GM23338 (cell line): ENCODE results near the gene IDH1. TPM values are rescaled to one million over a fixed set of nuclear protein-coding genes. Genes with fewer than 3 reads are reported as not detected.

ENCODE experiments used
- ATAC-seq: fragments of 200-7000 bp; cut with Tn5 transposase; 3 replicates; pipeline ENCODE4 v1.9.1; 2020
- DNase-seq: peaks from one replicate; pipeline ENCODE4 v3.0.0-alpha.2; 2015; ENCODE audit warnings: low spot score
- H2AFZ ChIP-seq: fragments of 200-600 bp; sonication (generic); 2 replicates; pipeline ENCODE4 v1.8.0; 2016; ENCODE audit warnings: antibody characterized with exemption, mild to moderate bottlenecking, moderate library complexity
- H3F3A ChIP-seq: fragments of 200-600 bp; sonication (generic); replicated peaks from 2 replicates; pipeline ENCODE4 v1.8.0; 2017; ENCODE audit warnings: antibody characterized with exemption, mixed run types, low read depth
- H3K27ac ChIP-seq: fragments of 200-600 bp; sonication (generic); 2 replicates; pipeline ENCODE4 v1.6.1; 2016; ENCODE audit warnings: low read depth
- H3K27me3 ChIP-seq: fragments of 200-600 bp; sonication (generic); 2 replicates; pipeline ENCODE4 v1.8.0; 2016; ENCODE audit warnings: mild to moderate bottlenecking, mixed run types, moderate library complexity; ENCODE audit not compliant: insufficient read depth
- H3K36me3 ChIP-seq: fragments of 200-600 bp; sonication (generic); 2 replicates; pipeline ENCODE4 v1.8.0; 2016; ENCODE audit warnings: mild to moderate bottlenecking; ENCODE audit not compliant: insufficient read depth
- H3K4me1 ChIP-seq: fragments of 200-600 bp; sonication (generic); 2 replicates; pipeline ENCODE4 v1.8.0; 2016; ENCODE audit warnings: mild to moderate bottlenecking, moderate library complexity; ENCODE audit not compliant: insufficient read depth
- H3K4me2 ChIP-seq: fragments of 200-600 bp; sonication (generic); 2 replicates; pipeline ENCODE4 v1.7.1; 2017; ENCODE audit warnings: mixed run types
- H3K4me3 ChIP-seq: fragments of 200-600 bp; sonication (generic); 2 replicates; pipeline ENCODE4 v1.6.1; 2016; ENCODE audit warnings: mixed run types
- H3K79me2 ChIP-seq: fragments of 200-600 bp; sonication (generic); replicated peaks from 2 replicates; pipeline ENCODE4 v1.8.0; 2017; ENCODE audit warnings: mild to moderate bottlenecking; ENCODE audit not compliant: insufficient read depth
- H3K9me2 ChIP-seq: fragments of 200-600 bp; sonication (generic); 2 replicates; pipeline ENCODE4 v1.8.0; 2017; ENCODE audit not compliant: insufficient read depth
- H4K20me1 ChIP-seq: fragments of 200-600 bp; sonication (generic); replicated peaks from 2 replicates; pipeline ENCODE4 v1.8.0; 2017; ENCODE audit warnings: mild to moderate bottlenecking; ENCODE audit not compliant: insufficient read depth
- H3K27ac Mint-ChIP-seq: 2 replicates; pipeline ENCODE4 v1.8.0; 2020; ENCODE audit warnings: inconsistent platforms, mild to moderate bottlenecking, moderate library complexity, mixed read lengths
- H3K27me3 Mint-ChIP-seq: 3 replicates; pipeline ENCODE4 v1.8.0; 2022; ENCODE audit warnings: low read depth, mild to moderate bottlenecking, moderate library complexity, mixed read lengths, inconsistent platforms; ENCODE audit not compliant: insufficient read depth, poor library complexity
- H3K36me3 Mint-ChIP-seq: 3 replicates; pipeline ENCODE4 v1.8.0; 2021; ENCODE audit warnings: low read depth, mild to moderate bottlenecking, inconsistent platforms, moderate library complexity, mixed read lengths
- H3K4me1 Mint-ChIP-seq: 3 replicates; pipeline ENCODE4 v1.8.0; 2020; ENCODE audit warnings: mild to moderate bottlenecking, inconsistent platforms, mixed read lengths
- H3K4me3 Mint-ChIP-seq: 3 replicates; pipeline ENCODE4 v1.8.0; 2021; ENCODE audit warnings: moderate library complexity, mild to moderate bottlenecking, inconsistent platforms, mixed read lengths
- H3K9me3 Mint-ChIP-seq: 3 replicates; pipeline ENCODE4 v1.8.0; 2020; ENCODE audit warnings: moderate library complexity, mild to moderate bottlenecking, inconsistent platforms, mixed read lengths
- CREB1 ChIP-seq: fragments of 250-450 bp; sonication (Bioruptor Pico); IDR thresholded peaks from 2 replicates; pipeline ENCODE4 v1.5.0; 2020; ENCODE audit warnings: low read depth, mild to moderate bottlenecking, moderate library complexity
- EZH2 ChIP-seq: fragments of 200-600 bp; sonication (generic); IDR thresholded peaks from one replicate; pipeline ENCODE4 v1.8.0; 2017; ENCODE audit warnings: antibody characterized with exemption, mild to moderate bottlenecking, low read depth; ENCODE audit not compliant: unreplicated experiment
- EZH2phosphoT487 ChIP-seq: fragments of 200-600 bp; sonication (generic); IDR thresholded peaks from one replicate; pipeline ENCODE4 v1.8.1; 2018; ENCODE audit warnings: antibody characterized with exemption; ENCODE audit not compliant: unreplicated experiment
- JUNB ChIP-seq: IDR thresholded peaks from one replicate; pipeline ENCODE4 v1.6.1; 2016; ENCODE audit warnings: antibody characterized with exemption; ENCODE audit not compliant: unreplicated experiment
- NANOG ChIP-seq: IDR thresholded peaks from 2 replicates; pipeline ENCODE4 v1.6.1; 2016; ENCODE audit warnings: antibody characterized with exemption, borderline replicate concordance
- POLR2AphosphoS5 ChIP-seq: IDR thresholded peaks from 2 replicates; pipeline ENCODE4 v1.6.1; 2016; ENCODE audit warnings: antibody characterized with exemption, low read depth
- REST ChIP-seq: IDR thresholded peaks from one replicate; pipeline ENCODE4 v1.6.1; 2018; ENCODE audit warnings: antibody characterized with exemption; ENCODE audit not compliant: unreplicated experiment
- STAT1 ChIP-seq: IDR thresholded peaks from one replicate; pipeline ENCODE4 v1.6.1; 2016; ENCODE audit warnings: antibody characterized with exemption; ENCODE audit not compliant: unreplicated experiment
- ZNF114 ChIP-seq: fragments of 250-450 bp; sonication (Bioruptor Pico); IDR thresholded peaks from 2 replicates; pipeline ENCODE4 v1.5.0; 2020; ENCODE audit warnings: mild to moderate bottlenecking, moderate library complexity
- ZNF331 ChIP-seq: fragments of 250-450 bp; sonication (Bioruptor Pico); IDR thresholded peaks from 2 replicates; pipeline ENCODE4 v1.5.0; 2020; ENCODE audit warnings: low read depth, mild to moderate bottlenecking, moderate library complexity
- polyA plus RNA-seq: library from polyadenylated mRNA; unstranded; fragments of >200 nt; fragmentation: Nextera tagmentation; extraction: Ambion mirVana; gene quantifications from 2 replicates; pipeline ENCODE4 v1.2.1, GENCODE V29; 2016
- total RNA-seq: library from RNA; depleted of rRNA; stranded (reverse); fragments of >200 nt; shearing (Covaris generic); gene quantifications from 2 replicates; pipeline ENCODE4 v1.2.3, GENCODE V29; 2014
- TF ChIP-seq, protein P1 (sequence below): IDR thresholded peaks from 2 replicates; pipeline ENCODE4 v1.6.1; 2016; ENCODE audit warnings: antibody characterized with exemption
- TF ChIP-seq, protein P2 (sequence below), 2 experiments: fragments of 200-600 bp in 1 of 2; sonication (generic) in 1 of 2; conservative IDR thresholded peaks; 2 replicates each; pipeline versions ENCODE4 v1.5.1 to v1.6.1; 2016 to 2017; ENCODE audit warnings: antibody characterized with exemption in 2 of 2, low read depth in 2 of 2, mild to moderate bottlenecking in 2 of 2, moderate library complexity in 1 of 2
- TF ChIP-seq, protein P3 (sequence below): fragments of 250-450 bp; sonication (Bioruptor Pico); IDR thresholded peaks from 2 replicates; pipeline ENCODE4 v1.5.0; 2020; ENCODE audit warnings: mild to moderate bottlenecking, moderate library complexity

The IDH1 gene
- total and polyA plus RNA-seq, 2 experiments from 2014 or later = 315 to 536 TPM

GRCh38 chr2:208285853-208286252 lies 31.0 kb upstream of the IDH1 start:
- H3K36me3 Mint-ChIP-seq = peaks cover 71% of the 10 kb centered on the region
- H3K9me2 ChIP-seq = no peaks in the 10 kb centered on the region
- H3K27me3 ChIP-seq = no peaks in the 10 kb centered on the region
- ATAC-seq (no peak), DNase-seq (no peak)
- no peaks in the 10 kb centered on the region for H3K4me1 ChIP-seq
- H3K4me3 ChIP-seq = no peak overlapping the region
- no peak overlapping the region for H3K4me2 ChIP-seq
- no peaks in the 10 kb centered on the region for H3F3A ChIP-seq
- H2AFZ ChIP-seq = no peak overlapping the region
- peaks cover 35% of the 10 kb centered on the region for H3K36me3 ChIP-seq
- no peaks in the 10 kb centered on the region for H3K4me1 Mint-ChIP-seq
- no peaks in the 10 kb centered on the region for H3K27me3 Mint-ChIP-seq
- no peak overlapping the region for H3K27ac ChIP-seq
- H4K20me1 ChIP-seq = peaks cover 3% of the 10 kb centered on the region
- H3K4me3 Mint-ChIP-seq = no peak overlapping the region
- peaks cover 2% of the 10 kb centered on the region; the same call in 1 of the 3 replicates for H3K9me3 Mint-ChIP-seq
- no peak overlapping the region for H3K27ac Mint-ChIP-seq
- H3K79me2 ChIP-seq = peaks cover 11% of the 10 kb centered on the region; the same call in 1 of the 2 replicates
- TF ChIP-seq ZNF114 (CRISPR knock-in tag) (no peak), EZH2phosphoT487 (no peak), ZNF331 (CRISPR knock-in tag) (no peak), STAT1 (no peak), REST (no peak), NANOG (no peak), CREB1 (CRISPR knock-in tag) (no peak), EZH2 (no peak), JUNB (no peak), POLR2AphosphoS5 (no peak)
- TF ChIP-seq, protein P1, sequence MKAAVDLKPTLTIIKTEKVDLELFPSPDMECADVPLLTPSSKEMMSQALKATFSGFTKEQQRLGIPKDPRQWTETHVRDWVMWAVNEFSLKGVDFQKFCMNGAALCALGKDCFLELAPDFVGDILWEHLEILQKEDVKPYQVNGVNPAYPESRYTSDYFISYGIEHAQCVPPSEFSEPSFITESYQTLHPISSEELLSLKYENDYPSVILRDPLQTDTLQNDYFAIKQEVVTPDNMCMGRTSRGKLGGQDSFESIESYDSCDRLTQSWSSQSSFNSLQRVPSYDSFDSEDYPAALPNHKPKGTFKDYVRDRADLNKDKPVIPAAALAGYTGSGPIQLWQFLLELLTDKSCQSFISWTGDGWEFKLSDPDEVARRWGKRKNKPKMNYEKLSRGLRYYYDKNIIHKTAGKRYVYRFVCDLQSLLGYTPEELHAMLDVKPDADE = no peak
- TF ChIP-seq, protein P2, sequence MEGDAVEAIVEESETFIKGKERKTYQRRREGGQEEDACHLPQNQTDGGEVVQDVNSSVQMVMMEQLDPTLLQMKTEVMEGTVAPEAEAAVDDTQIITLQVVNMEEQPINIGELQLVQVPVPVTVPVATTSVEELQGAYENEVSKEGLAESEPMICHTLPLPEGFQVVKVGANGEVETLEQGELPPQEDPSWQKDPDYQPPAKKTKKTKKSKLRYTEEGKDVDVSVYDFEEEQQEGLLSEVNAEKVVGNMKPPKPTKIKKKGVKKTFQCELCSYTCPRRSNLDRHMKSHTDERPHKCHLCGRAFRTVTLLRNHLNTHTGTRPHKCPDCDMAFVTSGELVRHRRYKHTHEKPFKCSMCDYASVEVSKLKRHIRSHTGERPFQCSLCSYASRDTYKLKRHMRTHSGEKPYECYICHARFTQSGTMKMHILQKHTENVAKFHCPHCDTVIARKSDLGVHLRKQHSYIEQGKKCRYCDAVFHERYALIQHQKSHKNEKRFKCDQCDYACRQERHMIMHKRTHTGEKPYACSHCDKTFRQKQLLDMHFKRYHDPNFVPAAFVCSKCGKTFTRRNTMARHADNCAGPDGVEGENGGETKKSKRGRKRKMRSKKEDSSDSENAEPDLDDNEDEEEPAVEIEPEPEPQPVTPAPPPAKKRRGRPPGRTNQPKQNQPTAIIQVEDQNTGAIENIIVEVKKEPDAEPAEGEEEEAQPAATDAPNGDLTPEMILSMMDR (conservative IDR thresholded peaks at IDR 0.05; ENCODE audit: low read depth in 2 of 2) = no peak
- TF ChIP-seq, protein P3, sequence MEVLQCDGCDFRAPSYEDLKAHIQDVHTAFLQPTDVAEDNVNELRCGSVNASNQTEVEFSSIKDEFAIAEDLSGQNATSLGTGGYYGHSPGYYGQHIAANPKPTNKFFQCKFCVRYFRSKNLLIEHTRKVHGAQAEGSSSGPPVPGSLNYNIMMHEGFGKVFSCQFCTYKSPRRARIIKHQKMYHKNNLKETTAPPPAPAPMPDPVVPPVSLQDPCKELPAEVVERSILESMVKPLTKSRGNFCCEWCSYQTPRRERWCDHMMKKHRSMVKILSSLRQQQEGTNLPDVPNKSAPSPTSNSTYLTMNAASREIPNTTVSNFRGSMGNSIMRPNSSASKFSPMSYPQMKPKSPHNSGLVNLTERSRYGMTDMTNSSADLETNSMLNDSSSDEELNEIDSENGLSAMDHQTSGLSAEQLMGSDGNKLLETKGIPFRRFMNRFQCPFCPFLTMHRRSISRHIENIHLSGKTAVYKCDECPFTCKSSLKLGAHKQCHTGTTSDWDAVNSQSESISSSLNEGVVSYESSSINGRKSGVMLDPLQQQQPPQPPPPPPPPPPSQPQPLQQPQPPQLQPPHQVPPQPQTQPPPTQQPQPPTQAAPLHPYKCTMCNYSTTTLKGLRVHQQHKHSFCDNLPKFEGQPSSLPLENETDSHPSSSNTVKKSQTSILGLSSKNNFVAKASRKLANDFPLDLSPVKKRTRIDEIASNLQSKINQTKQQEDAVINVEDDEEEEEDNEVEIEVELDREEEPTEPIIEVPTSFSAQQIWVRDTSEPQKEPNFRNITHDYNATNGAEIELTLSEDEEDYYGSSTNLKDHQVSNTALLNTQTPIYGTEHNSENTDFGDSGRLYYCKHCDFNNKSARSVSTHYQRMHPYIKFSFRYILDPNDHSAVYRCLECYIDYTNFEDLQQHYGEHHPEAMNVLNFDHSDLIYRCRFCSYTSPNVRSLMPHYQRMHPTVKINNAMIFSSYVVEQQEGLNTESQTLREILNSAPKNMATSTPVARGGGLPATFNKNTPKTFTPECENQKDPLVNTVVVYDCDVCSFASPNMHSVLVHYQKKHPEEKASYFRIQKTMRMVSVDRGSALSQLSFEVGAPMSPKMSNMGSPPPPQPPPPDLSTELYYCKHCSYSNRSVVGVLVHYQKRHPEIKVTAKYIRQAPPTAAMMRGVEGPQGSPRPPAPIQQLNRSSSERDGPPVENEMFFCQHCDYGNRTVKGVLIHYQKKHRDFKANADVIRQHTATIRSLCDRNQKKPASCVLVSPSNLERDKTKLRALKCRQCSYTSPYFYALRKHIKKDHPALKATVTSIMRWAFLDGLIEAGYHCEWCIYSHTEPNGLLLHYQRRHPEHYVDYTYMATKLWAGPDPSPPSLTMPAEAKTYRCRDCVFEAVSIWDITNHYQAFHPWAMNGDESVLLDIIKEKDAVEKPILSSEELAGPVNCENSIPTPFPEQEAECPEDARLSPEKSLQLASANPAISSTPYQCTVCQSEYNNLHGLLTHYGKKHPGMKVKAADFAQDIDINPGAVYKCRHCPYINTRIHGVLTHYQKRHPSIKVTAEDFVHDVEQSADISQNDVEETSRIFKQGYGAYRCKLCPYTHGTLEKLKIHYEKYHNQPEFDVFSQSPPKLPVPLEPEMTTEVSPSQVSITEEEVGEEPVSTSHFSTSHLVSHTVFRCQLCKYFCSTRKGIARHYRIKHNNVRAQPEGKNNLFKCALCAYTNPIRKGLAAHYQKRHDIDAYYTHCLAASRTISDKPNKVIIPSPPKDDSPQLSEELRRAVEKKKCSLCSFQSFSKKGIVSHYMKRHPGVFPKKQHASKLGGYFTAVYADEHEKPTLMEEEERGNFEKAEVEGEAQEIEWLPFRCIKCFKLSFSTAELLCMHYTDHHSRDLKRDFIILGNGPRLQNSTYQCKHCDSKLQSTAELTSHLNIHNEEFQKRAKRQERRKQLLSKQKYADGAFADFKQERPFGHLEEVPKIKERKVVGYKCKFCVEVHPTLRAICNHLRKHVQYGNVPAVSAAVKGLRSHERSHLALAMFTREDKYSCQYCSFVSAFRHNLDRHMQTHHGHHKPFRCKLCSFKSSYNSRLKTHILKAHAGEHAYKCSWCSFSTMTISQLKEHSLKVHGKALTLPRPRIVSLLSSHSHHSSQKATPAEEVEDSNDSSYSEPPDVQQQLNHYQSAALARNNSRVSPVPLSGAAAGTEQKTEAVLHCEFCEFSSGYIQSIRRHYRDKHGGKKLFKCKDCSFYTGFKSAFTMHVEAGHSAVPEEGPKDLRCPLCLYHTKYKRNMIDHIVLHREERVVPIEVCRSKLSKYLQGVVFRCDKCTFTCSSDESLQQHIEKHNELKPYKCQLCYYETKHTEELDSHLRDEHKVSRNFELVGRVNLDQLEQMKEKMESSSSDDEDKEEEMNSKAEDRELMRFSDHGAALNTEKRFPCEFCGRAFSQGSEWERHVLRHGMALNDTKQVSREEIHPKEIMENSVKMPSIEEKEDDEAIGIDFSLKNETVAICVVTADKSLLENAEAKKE (CRISPR knock-in tag) = no peak
